Activated T-helper 1 cell treated with anti-CD3 and anti-CD28 coated beads, Interleukin-12 subunit alpha, Interleukin-12 subunit beta, Interleukin-2, Interleukin-4 antibody, amounts not matched to agents 30 ng/mL and 10 ng/mL and 1 ng/mL, durations not matched to agents 14 hours and 24 hours and 36 hours (primary cell): Measurements from ENCODE around the gene C2. TPM values are rescaled to one million over a fixed set of nuclear protein-coding genes. Genes with fewer than 3 reads are reported as not detected.
"Not testable (repeated sequence)": the region's sequence is repeated elsewhere in the genome, so short reads cannot be mapped to it uniquely, and the experiment has no call there.

Experiments
- DNase-seq: peaks from one replicate; pipeline ENCODE4 v3.0.0; 2021; ENCODE audit warnings: low spot score
- H3K27ac Mint-ChIP-seq: one replicate; pipeline ENCODE4 v1.8.0; 2021; ENCODE audit warnings: mild to moderate bottlenecking, mixed read lengths
- H3K27me3 Mint-ChIP-seq: one replicate; pipeline ENCODE4 v1.8.0; 2022; ENCODE audit warnings: mild to moderate bottlenecking, moderate library complexity, mixed read lengths; ENCODE audit not compliant: insufficient read depth
- H3K36me3 Mint-ChIP-seq: one replicate; pipeline ENCODE4 v1.8.0; 2021; ENCODE audit warnings: low read depth, mixed read lengths
- H3K4me1 Mint-ChIP-seq: one replicate; pipeline ENCODE4 v1.8.0; 2021; ENCODE audit warnings: low read depth, mixed read lengths
- H3K4me3 Mint-ChIP-seq: one replicate; pipeline ENCODE4 v1.8.0; 2021; ENCODE audit warnings: mild to moderate bottlenecking, moderate library complexity, mixed read lengths
- H3K9me3 Mint-ChIP-seq: one replicate; pipeline ENCODE4 v1.8.0; 2021; ENCODE audit warnings: mixed read lengths
- intact Hi-C: fragments of 100-400 bp; cut with micrococcal nuclease; formaldehyde crosslinking; loops from one replicate; pipeline ENCODE4 v1.15.1; 2024
- total RNA-seq: library from RNA; stranded (reverse); gene quantifications from 2 replicates; pipeline ENCODE4 v1.2.3, GENCODE V29; 2022

Gene C2
- total RNA-seq, 1 donor from 2014 or later: 1.6 TPM

- H3K4me3 Mint-ChIP-seq, DNase-seq, intact Hi-C loops, H3K4me1 Mint-ChIP-seq, H3K9me3 Mint-ChIP-seq, H3K27me3 Mint-ChIP-seq, H3K27ac Mint-ChIP-seq, H3K36me3 Mint-ChIP-seq: not testable (repeated sequence)
Observed at GRCh38 chr6:31980998-31981397, 53.5 kb downstream of the C2 start.

DNA sequence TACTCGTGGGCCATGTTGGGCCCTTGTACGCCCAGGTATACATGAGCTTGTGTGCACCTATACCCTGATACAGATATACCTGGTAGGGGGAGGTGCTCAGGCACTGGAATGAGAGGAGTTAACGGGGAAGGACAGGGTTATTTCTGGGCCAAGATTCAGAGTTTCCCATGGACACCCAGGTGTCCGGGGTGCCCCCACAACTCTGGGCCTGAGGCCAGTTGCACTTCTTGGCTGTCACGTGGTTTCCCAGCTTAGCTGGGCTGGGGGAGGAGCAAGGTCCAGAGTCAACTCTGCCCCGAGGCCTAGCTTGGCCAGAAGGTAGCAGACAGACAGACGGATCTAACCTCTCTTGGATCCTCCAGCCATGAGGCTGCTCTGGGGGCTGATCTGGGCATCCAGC, 54.2 kb downstream of the C2 start, which contains the start of gene C4A:
C4A (plus strand) TSS at position 314 of the 400 bp plus-strand sequence; CDS start at position 365, 51 bp downstream.
- H3K27ac Mint-ChIP-seq, H3K9me3 Mint-ChIP-seq, H3K4me1 Mint-ChIP-seq, H3K36me3 Mint-ChIP-seq, DNase-seq, H3K27me3 Mint-ChIP-seq, intact Hi-C loops, H3K4me3 Mint-ChIP-seq: not testable (repeated sequence)

DNA sequence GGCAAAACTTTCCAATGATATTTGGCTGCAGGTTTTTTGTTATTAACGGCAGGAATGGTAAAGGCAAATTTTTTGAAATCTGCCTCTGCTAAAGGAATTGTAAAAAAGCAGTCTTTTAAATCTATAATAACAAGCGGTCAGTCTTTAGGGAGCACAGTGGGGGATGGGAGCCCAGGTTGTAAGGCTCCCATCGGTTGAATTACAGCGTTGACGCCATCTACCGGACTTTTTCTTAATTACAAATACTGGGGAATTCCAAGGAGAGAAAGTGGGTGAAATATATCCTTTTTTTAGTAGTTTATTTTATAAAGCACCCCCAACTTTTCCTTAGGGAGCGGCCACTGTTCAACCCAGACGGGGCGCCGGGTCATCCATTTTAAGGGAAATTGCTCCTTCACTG, 61.8 kb downstream of the C2 start:
- H3K4me1 Mint-ChIP-seq, H3K27me3 Mint-ChIP-seq, H3K36me3 Mint-ChIP-seq, H3K27ac Mint-ChIP-seq, intact Hi-C loops, DNase-seq, H3K4me3 Mint-ChIP-seq, H3K9me3 Mint-ChIP-seq: not testable (repeated sequence)

GRCh38 chr6:31994421-31994820, 66.9 kb downstream of the C2 start:
- DNase-seq, H3K27ac Mint-ChIP-seq, H3K9me3 Mint-ChIP-seq: not testable (repeated sequence)

More at GRCh38 chr6:31994421-31994820, 66.9 kb downstream of the C2 start:
- H3K27me3 Mint-ChIP-seq, H3K4me1 Mint-ChIP-seq, intact Hi-C loops, H3K36me3 Mint-ChIP-seq, H3K4me3 Mint-ChIP-seq: not testable (repeated sequence)

Other genes starting within 250 kb of the C2 start
- gene LY6G5C, start 246.7 kb upstream of the C2 start, total RNA-seq: 4.7 and 4.9 TPM in 2 replicates
- 45.7 and 46.5 TPM in 2 replicates for gene ABHD16A, start 224.4 kb upstream of the C2 start, total RNA-seq
- gene LY6G6F, start 220.9 kb upstream of the C2 start, total RNA-seq: not detected in 2 replicates
- not detected in 2 replicates for gene LY6G6D, start 212.4 kb upstream of the C2 start, total RNA-seq
- gene LY6G6C, start 206.0 kb upstream of the C2 start, total RNA-seq: not detected in 2 replicates
- not detected in 2 replicates for gene MPIG6B, start 204.3 kb upstream of the C2 start, total RNA-seq
- gene DDAH2, start 198.4 kb upstream of the C2 start, total RNA-seq: 4.9 and 5.7 TPM in 2 replicates
- gene CLIC1, start 191.2 kb upstream of the C2 start, total RNA-seq: 398 and 399 TPM in 2 replicates
- gene MSH5, start 187.7 kb upstream of the C2 start, total RNA-seq: 80.5 and 83.4 TPM in 2 replicates
- 16.7 and 17.0 TPM in 2 replicates for gene SAPCD1, start 165.1 kb upstream of the C2 start, total RNA-seq
- gene VWA7, start 150.4 kb upstream of the C2 start, total RNA-seq: 2.9 and 5.0 TPM in 2 replicates
- 150 and 161 TPM in 2 replicates for gene VARS1, start 132.0 kb upstream of the C2 start, total RNA-seq
- 136 and 137 TPM in 2 replicates for gene LSM2, start 120.8 kb upstream of the C2 start, total RNA-seq
- gene HSPA1L, start 112.4 kb upstream of the C2 start, total RNA-seq: 2.2 and 2.9 TPM in 2 replicates
- gene HSPA1A, start 112.2 kb upstream of the C2 start, total RNA-seq: 173 and 175 TPM in 2 replicates
- 152 and 155 TPM in 2 replicates for gene HSPA1B, start 100.0 kb upstream of the C2 start, total RNA-seq
- 22.1 and 24.3 TPM in 2 replicates for gene NEU1, start 64.9 kb upstream of the C2 start, total RNA-seq
- 0.12 TPM in 1 of 2 replicates, not detected in the other for gene SLC44A4, start 48.7 kb upstream of the C2 start, total RNA-seq
- gene EHMT2, start 30.0 kb upstream of the C2 start, total RNA-seq: 75.9 and 80.4 TPM in 2 replicates
- gene ZBTB12, start 25.6 kb upstream of the C2 start, total RNA-seq: 4.6 and 5.1 TPM in 2 replicates
- 0.21 TPM in 1 of 2 replicates, not detected in the other for gene CFB, start 18.4 kb downstream of the C2 start, total RNA-seq
- gene NELFE, start 31.3 kb downstream of the C2 start, total RNA-seq: 92.3 and 97.7 TPM in 2 replicates
- gene SKIC2, start 31.5 kb downstream of the C2 start, total RNA-seq: 85.8 and 101 TPM in 2 replicates
- gene DXO, start 44.4 kb downstream of the C2 start, total RNA-seq: 14.1 and 15.2 TPM in 2 replicates
- gene C4A, start 54.3 kb downstream of the C2 start, total RNA-seq: 4.0 and 4.1 TPM in 2 replicates
- 4.1 and 4.7 TPM in 2 replicates for gene C4B, start 87.1 kb downstream of the C2 start, total RNA-seq
- gene CYP21A2, start 110.7 kb downstream of the C2 start, total RNA-seq: 0.34 and 0.36 TPM in 2 replicates
- gene TNXB, start 181.6 kb downstream of the C2 start, total RNA-seq: 2.0 and 4.4 TPM in 2 replicates
- gene ATF6B, start 200.5 kb downstream of the C2 start, total RNA-seq: 80.1 and 97.6 TPM in 2 replicates
- gene FKBPL, start 202.6 kb downstream of the C2 start, total RNA-seq: 4.8 and 6.0 TPM in 2 replicates
- gene PRRT1, start 224.2 kb downstream of the C2 start, total RNA-seq: 0.24 and 0.57 TPM in 2 replicates
- gene PPT2, start 226.4 kb downstream of the C2 start, total RNA-seq: 12.4 and 17.1 TPM in 2 replicates
- 8.3 and 9.1 TPM in 2 replicates for gene EGFL8, start 236.9 kb downstream of the C2 start, total RNA-seq
- 34.5 and 35.6 TPM in 2 replicates for gene AGPAT1, start 248.4 kb downstream of the C2 start, total RNA-seq